Right renal cortex interstitium (tissue), 3 donors: ENCODE measurements around the gene PTBP3. TPM values are rescaled to one million over a fixed set of nuclear protein-coding genes. Genes with fewer than 3 reads are reported as not detected.
"Not testable (repeated sequence)": the region's sequence is repeated elsewhere in the genome, so short reads cannot be mapped to it uniquely, and the experiment has no call there.

ENCODE experiments used
- DNase-seq, 3 donors: peaks; one replicate each; pipeline ENCODE4 v3.0.0-alpha.2; 2013; ENCODE audit warnings: low read depth in 3 of 3, low spot score in 2 of 3
- polyA plus RNA-seq, 3 donors: library from polyadenylated mRNA; unstranded; fragments of 120-200 nt; gene quantifications; one replicate each; pipeline ENCODE4 v1.2.1, GENCODE V29; 2013; ENCODE audit not compliant: insufficient read length in 3 of 3

PTBP3 gene
- polyA plus RNA-seq, 3 donors: 84.3 to 94.1 (median 92.0) TPM

- DNase-seq: no peak
Observed at GRCh38 chr9:112274600-112274999, 58.8 kb downstream of the PTBP3 start.

GRCh38 chr9:112273876-112274275, 59.5 kb downstream of the PTBP3 start:
- no peak for DNase-seq

- DNase-seq: no peak
Observed at GRCh38 chr9:112271466-112272098, 61.8 kb downstream of the PTBP3 start.

- peak in 1 of 3 donors; percentile 21 for DNase-seq
Observed at GRCh38 chr9:112268413-112268812, 65.0 kb downstream of the PTBP3 start.

- DNase-seq: not testable (repeated sequence)
Observed at GRCh38 chr9:112267086-112267485, 66.3 kb downstream of the PTBP3 start.

- no peak for DNase-seq
Observed at GRCh38 chr9:112265391-112265790, 68.0 kb downstream of the PTBP3 start.

- DNase-seq: no peak
Observed at GRCh38 chr9:112262577-112262976, 70.8 kb downstream of the PTBP3 start.

GRCh38 chr9:112261133-112261532, 72.3 kb downstream of the PTBP3 start:
- no peak for DNase-seq

- no peak for DNase-seq
Observed at GRCh38 chr9:112258106-112258505, 75.3 kb downstream of the PTBP3 start.

- DNase-seq: no peak
Observed at GRCh38 chr9:112252194-112252593, 81.2 kb downstream of the PTBP3 start.

- no peak for DNase-seq
Observed at GRCh38 chr9:112249277-112249676, 84.1 kb downstream of the PTBP3 start.

GRCh38 chr9:112248722-112249121, 84.7 kb downstream of the PTBP3 start:
- DNase-seq: no peak

GRCh38 chr9:112247090-112247489, 86.3 kb downstream of the PTBP3 start:
- no peak for DNase-seq

- no peak for DNase-seq
Observed at GRCh38 chr9:112245126-112245525, 88.3 kb downstream of the PTBP3 start.

GRCh38 chr9:112242147-112242804, 91.1 kb downstream of the PTBP3 start:
- DNase-seq: no peak

- no peak for DNase-seq
Observed at GRCh38 chr9:112241491-112241890, 91.9 kb downstream of the PTBP3 start.

GRCh38 chr9:112239708-112240107, 93.7 kb downstream of the PTBP3 start:
- no peak for DNase-seq

GRCh38 chr9:112239284-112239683, 94.1 kb downstream of the PTBP3 start:
- no peak for DNase-seq

- no peak for DNase-seq
Observed at GRCh38 chr9:112234779-112235178, 98.6 kb downstream of the PTBP3 start.

- DNase-seq: no peak
Observed at GRCh38 chr9:112233769-112234168, 99.7 kb downstream of the PTBP3 start.

GRCh38 chr9:112232233-112232632, 101.2 kb downstream of the PTBP3 start:
- no peak for DNase-seq

GRCh38 chr9:112226091-112226490, 107.3 kb downstream of the PTBP3 start:
- DNase-seq: no peak
